Activated CD8-positive, alpha-beta memory T cell treated with anti-CD3 and anti-CD28 coated beads, Interleukin-2, amount 50 U/mL, for 1 hour (primary cell): ENCODE data around the gene ESRRA.
A peak's percentile ranks its signal among the peaks of the same experiment; 100 is the strongest.

ENCODE experiments used
- DNase-seq: peaks from one replicate; pipeline ENCODE4 v3.0.0-alpha.2; 2020; ENCODE audit errors: extremely low read depth

The ESRRA gene

DNA sequence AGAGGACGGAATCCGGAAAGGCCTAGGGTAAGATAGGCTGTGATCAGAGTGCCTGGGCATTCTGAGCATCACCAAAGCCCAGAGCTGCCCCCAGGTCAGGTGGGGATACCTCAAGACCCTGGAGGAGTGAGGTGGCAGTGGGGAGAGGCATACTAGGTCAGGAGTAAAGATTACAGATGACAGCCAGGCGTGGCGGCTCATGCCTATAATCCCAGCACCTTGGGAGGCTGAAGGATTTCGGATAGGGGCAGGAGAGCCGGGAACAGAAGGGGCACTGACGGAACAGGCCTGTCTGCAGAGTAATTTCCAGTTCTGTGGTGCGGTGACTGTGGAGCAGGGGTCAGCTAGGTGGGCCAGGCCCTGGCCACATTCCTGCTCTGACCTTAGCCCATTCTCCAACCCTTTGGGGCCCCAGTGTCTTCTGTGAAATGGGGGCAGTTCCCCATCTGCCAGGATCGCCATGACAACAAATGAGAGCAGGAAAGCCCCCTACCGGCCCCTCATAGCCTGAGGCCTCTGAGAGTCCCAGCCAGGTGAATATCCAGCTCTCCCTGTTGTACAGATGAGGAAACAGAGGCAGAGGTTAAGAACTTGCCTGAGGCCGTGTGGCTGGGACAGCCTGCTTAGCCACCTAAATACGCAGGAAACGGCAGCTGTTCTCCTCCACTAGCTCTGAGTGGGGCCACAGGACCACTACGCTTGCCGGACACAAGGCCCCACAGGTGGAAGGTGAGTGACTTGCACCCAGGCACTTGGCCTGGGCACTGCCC is 30.1 kb upstream of the ESRRA start:
- DNase-seq: no peak

DNA sequence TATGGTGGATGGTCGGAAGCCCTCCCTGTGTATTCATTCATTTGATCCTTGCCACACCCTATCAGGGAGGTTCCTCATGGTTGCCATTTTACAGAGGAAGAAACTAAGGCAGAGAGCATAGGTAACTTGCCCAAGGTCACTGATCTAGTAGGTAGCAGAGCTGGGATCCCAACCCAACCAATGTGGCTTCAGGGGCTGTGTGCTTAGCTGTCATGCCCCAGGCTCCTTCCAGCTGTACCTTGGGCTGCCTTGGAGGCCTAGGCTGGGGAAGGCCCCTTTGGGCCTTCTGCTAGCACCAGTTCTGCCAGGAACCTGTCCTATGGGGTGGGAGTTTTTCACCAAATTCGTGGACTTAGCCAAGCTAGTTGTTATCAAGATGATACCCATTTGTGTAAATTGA is 29.5 kb upstream of the ESRRA start:
- DNase-seq: no peak

DNA sequence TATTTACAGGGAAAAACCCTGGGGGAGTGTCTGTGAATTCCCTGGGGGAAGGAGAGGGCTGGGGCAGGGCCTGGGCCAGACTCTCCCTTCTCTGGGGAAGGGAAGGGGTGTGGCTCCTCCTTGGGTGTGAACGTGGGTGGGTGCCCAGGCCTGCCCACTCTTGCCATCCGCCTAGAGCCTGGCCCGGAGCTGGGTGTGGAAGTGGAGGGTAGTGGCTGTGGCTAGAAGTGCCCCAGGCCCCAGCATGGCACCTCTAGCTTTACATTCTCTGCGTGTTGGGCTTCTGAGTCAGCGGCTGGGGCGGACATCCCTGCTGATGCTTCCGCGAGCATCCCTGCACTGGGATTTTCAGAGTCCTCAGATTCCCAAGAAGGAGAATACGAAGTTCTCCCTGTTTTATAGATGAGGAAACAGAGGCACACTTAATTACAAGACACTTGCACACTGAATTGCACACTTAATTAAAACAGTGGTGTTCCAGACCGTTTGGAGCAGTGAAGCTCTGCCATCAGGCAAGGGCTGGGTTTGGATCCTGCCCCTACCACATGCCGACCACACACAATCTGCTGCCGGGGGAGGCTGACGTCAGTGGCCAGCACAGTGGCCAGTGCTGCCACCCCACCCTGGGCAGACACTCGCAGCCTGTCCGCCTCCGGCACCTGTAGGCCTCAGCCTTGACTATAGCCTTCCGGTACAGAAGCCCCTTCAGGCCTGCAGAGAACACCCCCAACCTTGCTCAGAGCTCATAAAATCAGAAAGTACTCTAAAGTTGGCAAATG is 28.5 kb upstream of the ESRRA start:
- no peak for DNase-seq

DNA sequence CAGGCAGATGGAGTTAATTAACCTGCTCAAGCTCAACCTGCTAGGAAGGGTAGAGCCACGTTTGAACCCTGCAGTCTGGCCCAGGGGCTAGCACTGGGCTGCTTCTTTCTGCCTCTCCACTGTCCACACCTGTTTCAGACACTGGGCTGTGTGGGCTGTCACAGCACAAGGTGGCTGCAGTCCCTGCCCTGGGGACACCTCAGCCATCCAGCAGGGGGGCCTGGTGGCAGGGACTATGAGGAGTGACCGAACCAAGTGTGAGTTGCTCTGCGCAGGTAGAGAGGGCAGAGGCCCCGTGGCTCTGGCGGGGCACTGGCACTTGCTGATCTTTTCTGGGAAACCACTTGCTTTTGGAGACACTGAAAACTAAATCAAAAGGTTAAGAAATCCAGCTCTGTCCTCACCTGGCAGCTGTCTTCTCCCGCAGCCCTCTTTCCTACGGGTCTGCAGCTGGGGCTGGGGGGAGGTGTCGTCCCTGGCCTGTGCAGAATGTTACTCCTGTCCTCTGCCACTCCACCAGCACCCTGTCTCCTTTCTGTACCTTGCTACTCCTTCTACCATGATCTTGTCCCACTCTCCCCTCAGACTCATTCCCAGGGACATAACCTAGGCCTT is 26.6 kb upstream of the ESRRA start:
- no peak for DNase-seq

DNA sequence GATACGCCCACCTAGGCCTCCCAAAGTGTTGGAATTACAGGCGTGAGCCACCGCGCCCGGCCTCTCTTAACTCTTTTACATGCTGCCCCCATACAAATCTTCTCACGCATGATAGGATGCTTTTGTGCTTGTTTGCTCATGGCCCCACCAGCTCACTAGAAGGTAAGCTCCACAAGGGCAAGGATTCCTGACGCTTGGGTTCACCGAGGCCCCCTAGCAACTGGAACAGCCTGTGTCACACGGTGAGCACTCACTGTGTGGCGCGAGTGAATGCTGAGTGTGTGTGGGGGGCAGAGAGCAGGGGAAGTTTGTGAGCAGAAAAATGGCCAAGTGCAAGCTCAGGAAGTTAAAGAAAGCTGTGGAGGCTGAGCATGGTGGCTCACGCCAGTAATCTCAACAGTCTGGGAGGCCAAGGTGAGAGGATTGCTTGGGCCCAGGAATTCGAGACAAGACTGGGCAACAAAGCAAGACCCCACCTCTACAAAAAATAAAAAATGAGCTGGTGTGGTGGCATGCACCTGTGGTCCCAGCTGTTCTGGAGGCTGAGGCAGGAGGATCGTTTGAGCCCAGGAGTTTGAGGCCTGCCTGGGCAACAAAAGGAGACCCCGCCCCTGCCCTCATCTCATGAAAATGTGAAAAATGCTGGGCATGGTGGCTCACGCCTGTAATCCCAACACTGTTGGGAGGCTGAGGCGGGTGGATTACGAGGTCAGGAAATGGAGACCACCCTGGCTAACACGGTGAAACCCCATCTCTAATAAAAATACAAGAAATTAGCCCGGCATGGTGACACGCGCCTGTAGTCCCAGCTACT is 23.2 kb upstream of the ESRRA start:
- DNase-seq: no peak

DNA sequence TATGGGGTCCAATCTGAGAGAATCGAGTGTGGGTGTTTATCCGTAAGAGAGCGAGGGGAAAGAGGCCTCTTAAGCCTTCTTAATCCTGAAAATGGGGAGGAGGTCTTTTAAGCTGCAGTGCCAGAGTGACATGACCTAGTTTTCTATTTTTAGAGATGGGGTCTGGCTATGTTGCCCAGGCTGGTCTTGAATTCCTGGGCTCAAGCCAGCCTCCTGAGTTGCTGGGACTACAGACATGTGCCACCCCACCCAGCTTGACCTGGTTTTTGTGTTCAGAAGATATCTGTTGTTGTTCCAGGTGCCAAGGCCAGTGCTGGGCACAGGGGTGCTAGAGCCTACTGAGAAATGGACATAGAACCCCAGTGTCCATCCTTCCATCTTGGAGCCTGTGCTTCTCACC is 22.2 kb upstream of the ESRRA start:
- no peak for DNase-seq

DNA sequence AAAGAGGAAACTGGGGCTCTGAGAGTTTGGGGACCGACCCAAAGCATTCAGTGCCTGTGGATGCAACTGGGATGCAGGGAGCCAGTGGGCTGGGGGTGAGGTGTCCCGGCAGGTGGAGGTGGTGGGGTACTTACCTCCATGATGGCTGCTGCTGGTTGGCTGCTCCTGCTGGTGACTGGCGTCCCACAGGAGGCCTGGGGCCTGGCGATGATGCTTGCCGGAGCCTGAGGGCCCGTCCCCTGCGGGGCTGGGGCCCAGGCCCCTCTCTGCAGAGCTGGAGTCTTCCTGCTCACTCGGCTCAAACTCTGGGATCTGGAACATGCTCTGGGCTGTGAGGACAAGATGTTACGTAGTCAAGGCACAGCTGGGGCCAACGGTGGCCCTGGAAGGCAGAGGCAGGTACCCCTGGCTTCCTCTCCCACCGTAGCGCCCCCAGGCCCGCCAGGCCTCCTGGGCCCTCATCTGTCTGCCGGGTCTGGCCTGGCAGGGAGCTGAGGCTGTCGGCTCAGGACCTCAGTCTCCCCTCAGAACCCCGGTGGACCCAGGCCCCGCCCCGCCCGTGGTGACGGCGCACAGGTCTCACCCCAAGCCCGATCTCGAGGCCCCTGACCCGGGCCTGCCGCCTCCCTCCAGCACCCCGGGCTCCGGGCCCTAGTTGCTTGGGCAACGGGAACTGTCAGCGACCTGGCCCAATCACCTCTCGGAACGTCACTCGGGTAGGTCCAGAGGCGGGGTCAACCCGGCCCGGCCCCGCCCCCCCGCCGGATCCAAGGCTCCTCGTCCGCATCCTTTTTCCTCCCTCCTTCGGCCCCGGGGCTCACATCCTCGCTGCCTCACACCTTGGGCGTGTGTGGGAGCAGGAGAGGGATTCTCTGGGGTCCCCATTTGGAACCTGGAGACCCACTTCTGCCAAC is 21.0 kb upstream of the ESRRA start, which contains the start of gene BAD:
BAD (minus strand) TSS at position 618 of the 914 bp plus-strand sequence; CDS start at position 321, 297 bp downstream.
- peak; percentile 76 for DNase-seq

DNA sequence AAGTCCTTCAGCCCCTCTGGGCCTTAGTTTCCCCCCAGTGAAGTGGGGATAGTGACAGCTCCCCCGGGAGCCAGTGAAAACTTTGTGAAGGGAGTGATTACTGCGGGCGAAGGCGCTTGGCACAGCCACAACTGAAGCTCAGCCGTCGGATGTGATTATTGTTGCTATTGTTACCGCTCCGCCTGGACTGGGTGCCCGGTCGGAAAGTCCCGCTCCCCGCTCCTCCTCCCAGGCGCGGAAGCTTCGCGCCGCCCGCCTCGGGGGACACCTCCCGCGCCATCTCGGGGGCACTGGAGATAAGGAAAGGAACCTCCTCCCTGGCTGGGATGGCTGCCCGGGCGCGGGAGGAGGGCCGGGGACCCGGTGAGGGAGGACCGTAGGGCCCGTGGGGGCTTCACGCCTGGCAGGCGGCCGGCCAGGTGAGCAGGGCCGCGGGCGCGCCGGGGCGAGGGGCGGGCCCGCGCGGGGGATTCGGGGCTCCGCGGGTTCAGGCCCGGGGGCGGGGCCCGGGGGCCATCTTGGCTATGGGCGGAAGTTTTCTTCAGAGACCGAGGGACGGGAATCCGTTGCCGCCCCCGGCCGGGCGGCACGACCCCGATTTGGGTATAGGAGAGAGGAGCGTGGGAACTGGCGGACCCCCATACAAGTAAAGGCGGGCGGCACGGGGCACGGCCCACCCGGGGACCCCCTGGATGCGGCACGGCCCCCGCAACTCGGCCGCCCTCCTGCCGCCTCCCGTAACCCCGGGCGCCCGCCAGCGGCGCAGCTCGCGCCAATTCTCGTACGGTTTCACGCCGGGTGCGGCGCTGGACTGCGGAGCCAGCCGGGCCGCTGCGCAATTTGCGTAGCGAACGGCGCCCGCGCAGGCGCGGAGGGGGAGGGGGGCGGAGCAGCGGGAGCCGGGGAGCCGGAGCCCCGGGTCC is 20.1 kb upstream of the ESRRA start, which contains the start of gene GPR137:
GPR137 (plus strand) TSS at position 887 of the 923 bp plus-strand sequence. CDS start 677 bp downstream, outside the sequence.
- peak; percentile 50 for DNase-seq

DNA sequence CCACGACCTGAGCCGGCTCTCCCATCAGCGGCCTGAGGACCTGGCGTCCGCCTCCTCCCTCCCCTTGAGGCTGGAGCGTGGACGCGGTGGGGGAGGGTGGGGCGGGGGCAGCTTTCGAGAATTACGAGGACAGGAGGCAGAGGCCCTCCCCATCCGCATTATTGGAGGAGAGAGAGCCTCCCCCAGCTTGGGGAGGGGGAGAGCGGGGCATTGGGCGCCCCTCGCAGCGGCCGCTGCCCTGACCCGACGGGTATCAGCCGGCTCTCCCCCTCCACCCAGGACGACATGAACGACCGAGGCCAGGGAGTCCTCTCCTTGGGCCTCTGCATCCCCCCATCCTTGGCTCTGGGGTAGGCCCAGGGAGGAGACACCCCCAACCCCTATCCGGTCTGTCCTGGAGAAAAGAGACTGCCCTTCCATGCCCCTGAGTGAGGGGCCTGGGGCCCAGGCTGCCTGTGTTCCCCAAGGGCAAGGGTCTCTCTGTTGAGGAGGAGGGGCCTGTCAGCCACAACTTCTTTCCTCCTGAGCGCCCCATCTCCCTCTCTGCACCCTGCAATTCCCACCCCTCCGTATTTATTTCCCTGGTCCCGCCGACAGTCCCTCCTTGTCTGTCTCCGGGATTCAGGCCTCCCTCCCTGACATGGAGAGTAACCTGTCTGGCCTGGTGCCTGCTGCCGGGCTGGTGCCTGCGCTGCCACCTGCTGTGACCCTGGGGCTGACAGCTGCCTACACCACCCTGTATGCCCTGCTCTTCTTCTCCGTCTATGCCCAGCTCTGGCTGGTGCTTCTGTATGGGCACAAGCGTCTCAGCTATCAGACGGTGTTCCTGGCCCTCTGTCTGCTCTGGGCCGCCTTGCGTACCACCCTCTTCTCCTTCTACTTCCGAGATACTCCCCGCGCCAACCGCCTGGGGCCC is 19.2 kb upstream of the ESRRA start:
- no peak for DNase-seq

DNA sequence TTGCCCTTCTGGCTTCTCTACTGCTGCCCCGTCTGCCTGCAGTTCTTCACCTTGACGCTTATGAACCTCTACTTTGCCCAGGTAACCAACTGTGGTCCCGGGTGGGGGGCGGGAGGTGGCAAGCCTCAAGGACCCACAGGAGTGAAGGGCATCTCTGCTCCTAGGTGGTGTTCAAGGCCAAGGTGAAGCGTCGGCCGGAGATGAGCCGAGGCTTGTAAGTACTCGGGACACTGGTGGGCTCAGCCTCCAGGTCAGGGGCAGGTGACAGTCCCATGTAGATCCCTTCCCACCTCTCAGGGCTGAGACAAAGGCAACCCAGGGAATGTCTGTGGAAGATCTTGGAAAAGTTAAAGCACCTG is 18.5 kb upstream of the ESRRA start:
- DNase-seq: no peak

DNA sequence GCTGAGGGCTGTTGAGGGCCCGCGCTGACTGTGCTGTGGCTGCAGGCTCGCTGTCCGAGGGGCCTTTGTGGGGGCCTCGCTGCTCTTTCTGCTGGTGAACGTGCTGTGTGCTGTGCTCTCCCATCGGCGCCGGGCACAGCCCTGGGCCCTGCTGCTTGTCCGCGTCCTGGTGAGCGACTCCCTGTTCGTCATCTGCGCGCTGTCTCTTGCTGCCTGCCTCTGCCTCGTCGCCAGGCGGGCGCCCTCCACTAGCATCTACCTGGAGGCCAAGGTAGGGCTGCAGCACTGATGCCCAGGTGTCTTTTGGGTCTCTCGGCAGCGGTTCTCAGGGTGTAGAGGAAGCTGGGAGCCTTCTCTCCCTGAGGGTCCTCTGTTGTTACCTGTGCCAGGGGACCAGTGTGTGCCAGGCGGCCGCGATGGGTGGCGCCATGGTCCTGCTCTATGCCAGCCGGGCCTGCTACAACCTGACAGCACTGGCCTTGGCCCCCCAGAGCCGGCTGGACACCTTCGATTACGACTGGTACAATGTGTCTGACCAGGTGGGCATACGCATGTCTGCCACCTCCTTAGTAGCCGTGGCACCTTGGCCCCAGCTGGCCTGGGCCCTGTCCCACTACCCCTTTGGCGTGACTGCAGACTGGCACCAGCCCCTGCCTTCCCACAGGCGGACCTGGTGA is 17.5 kb upstream of the ESRRA start:
- no peak for DNase-seq

DNA sequence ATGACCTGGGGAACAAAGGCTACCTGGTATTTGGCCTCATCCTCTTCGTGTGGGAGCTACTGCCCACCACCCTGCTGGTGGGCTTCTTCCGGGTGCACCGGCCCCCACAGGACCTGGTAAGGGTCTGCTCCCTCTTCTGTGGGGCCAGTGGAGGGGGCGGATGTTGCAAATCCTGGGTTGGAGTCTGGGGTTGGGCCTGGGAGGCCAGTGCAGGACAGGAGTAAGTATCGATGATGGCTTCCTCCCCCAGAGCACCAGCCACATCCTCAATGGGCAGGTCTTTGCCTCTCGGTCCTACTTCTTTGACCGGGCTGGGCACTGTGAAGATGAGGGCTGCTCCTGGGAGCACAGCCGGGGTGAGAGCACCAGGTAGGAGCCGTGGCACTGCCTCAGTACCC is 17.0 kb upstream of the ESRRA start:
- DNase-seq: no peak

DNA sequence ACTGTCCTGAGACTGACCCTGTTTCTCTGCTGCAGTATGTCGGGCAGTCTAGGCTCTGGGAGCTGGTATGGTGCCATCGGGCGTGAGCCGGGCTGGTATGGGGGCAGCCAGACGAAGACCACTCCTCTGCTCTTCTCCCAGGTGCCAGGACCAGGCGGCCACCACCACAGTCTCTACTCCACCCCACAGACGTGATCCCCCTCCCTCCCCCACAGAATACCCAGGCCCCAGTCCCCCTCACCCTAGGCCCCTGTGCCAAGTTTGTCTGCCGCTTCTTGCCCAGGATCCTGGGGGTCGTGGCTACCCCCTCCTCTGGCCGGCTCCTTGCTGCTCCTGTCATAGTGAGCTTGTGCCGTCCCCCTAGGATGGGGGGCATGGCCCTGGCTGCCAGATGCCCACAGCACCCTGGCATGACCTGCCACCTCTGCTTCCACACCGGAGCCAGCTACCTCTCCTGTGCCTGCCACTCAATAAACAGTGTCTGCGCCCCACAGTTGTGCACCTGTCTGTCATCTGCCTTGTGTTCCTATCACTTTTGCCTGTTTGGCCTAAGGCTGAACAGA is 16.2 kb upstream of the ESRRA start:
- no peak for DNase-seq

DNA sequence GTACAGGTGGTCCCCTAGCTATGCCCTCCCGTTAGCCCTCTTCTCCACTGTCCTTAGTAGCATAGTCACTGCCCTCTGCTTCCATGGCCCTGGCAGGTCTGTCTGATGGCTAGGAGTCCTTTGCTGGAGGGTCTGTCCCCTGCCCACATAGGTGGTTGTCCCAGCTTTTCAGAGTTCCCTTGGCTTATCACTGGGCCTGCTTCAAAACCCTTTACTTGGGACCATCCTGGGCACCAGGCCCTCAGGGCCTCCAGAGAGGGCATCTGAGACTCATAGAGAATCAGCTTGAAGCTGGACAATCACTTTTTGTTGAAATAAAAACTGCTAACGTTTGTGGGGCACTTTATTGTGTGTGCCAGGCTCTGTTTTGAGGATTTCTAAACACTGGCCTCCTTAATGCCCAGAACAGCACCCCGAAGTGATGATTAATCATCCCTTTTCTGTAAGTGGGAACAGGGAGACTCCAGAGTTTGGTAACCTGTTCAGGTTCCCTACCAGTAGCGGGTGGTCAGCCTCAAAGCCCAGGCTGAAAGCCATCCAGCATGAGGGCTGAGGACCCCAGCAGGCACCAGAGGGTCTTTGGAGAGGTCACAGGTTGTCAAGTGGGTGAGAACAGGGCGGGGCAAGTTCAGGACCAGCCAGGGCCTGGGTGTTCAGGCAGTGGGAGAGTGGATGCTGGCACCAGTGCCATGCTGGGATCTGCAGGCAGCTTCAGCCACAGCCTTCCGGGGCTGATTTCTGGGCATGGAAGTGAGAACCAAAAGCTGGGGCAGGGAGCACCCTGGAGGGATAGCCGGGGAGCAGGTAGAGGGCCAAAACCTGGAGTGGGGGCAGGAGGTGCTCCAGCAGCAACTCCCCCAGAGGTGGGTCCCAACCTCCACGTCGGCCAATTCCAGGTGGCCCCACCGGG is 14.7 kb upstream of the ESRRA start:
- no peak for DNase-seq

DNA sequence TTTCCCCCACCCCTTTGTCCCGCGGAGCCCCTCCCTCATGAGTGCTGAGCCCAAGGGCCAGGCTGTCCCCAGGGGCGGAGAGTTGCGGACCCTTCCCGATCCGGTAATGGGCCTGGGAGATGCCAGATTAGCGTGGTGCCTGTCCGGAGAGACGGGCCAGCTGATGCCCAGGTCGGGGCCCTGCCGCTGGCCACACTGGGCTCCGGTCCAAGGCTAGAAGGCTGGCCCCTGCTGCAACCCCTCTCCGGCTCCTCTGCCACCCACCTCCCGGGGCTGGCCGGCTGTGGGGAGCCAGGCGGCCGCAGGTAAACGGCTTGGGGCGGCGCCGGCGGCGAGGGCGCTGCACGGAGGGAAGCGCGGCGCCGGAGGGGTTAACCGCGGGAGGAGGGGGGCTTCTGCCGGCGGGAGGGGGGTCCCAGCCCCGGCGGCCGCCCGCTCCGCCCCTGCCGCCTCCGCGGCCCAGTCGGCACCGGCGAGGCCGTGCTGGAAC is 14.0 kb upstream of the ESRRA start, which contains the start of gene KCNK4:
KCNK4 (plus strand) TSS at position 41 of the 490 bp plus-strand sequence. CDS start 1,717 bp downstream, outside the sequence.
- DNase-seq: no peak

DNA sequence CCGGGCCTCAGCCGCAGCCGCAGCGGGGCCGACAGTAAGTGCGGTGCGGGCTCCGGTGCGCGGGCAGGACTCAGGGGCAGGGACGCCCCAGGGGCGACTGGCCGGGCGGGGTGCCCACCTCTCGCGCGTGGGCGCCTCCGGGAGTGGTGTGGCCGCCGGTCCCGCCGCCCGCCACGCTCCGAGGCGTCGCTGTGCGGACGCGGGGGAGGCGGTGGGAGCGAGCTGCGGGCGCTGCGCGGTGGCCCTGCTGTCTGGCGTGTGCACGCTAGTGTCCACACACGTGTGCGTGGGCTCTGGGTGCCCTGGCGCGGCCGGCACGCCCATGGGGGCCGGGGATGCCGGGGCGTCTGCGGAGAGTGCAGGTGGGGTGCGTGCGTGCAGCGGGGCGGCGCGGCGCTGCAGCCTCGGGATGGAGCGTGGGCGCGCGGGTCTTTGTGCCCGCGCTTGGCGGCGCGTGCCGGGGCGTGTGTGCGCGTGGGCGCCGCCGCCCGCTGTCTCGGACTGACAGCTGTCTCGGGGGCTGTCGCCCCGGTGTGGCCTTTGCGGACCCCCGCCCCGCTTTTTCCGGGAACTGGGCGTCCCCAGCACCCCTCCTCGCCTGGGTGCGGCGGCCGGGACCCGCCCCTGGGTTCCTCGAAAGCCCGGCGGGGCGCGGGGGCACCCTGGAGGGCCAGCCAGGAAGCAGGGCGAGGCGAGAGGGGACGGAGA is 13.4 kb upstream of the ESRRA start:
- no peak for DNase-seq
